Stimulated activated memory B cell treated with anti-CD40 and anti-IgM and Interleukin-4, amounts not matched to agents 10 μg/mL and 1 μg/mL and 100 μg/mL, for 72 hours (primary cell): Measurements from ENCODE around the gene ADAM12.
"Not testable (repeated sequence)": the region's sequence is repeated elsewhere in the genome, so short reads cannot be mapped to it uniquely, and the experiment has no call there.

ENCODE experiments used
- ATAC-seq: fragments of 150-1000 bp; cut with Tn5 transposase; 2 replicates; pipeline ENCODE4 v1.10.0; 2021
- H3K27ac Mint-ChIP-seq: one replicate; pipeline ENCODE4 v1.8.0; 2022; ENCODE audit warnings: mild to moderate bottlenecking, mixed read lengths
- H3K27me3 Mint-ChIP-seq: one replicate; pipeline ENCODE4 v1.8.0; 2022; ENCODE audit warnings: mixed read lengths
- H3K36me3 Mint-ChIP-seq: one replicate; pipeline ENCODE4 v1.8.0; 2022; ENCODE audit warnings: mixed read lengths
- H3K4me1 Mint-ChIP-seq: one replicate; pipeline ENCODE4 v1.8.0; 2022; ENCODE audit warnings: mixed read lengths
- H3K4me3 Mint-ChIP-seq: one replicate; pipeline ENCODE4 v1.8.0; 2022; ENCODE audit warnings: mild to moderate bottlenecking, moderate library complexity, mixed read lengths
- H3K9me3 Mint-ChIP-seq: one replicate; pipeline ENCODE4 v1.8.0; 2022; ENCODE audit warnings: mixed read lengths

Gene ADAM12

DNA sequence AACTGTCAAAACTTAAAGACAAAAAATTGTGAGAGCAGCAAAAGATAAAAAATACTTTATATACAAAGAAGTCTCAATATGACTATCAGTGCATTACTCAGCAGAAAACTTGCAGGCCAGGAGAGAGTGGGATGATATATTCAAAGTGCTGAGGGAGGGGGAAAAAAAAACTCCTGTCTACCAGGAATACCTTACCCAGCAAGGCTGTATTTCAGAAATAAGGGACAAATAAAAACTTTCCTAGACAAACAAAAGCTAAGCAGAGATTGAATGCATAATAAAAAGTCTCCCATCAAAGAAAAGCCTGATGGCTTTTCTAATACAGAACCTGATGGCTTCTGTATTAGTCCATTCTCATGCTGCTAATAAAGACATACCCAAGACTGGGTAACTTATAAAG is 31.1 kb downstream of the ADAM12 start:
- Mint-ChIP-seq H3K27me3 (no peaks in the 10 kb centered on the region), H3K4me3 (no peak overlapping the region), H3K9me3 (peaks cover 37% of the 10 kb centered on the region), H3K27ac (no peak overlapping the region), H3K36me3 (no peaks in the 10 kb centered on the region), H3K4me1 (no peaks in the 10 kb centered on the region)
- ATAC-seq = no peak

DNA sequence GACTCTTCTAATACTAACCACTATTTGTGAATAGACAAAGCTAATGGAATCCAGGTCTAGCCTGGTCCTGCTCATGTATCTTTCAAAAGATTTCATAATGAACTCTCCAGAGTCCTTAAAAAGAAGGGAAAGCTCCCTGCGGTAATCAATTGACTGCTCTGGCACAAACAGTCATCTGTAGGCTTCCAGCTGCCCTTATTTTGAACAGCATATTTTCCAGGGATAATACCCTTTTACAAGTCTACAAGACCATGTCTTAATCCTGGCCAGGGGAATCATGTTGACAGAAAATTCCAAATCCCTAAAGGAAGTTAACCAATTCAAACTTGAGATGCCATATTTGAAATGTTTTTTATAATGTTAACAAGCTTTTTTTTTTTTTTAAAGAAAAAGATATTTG is 34.6 kb downstream of the ADAM12 start:
- H3K4me1 Mint-ChIP-seq = no peaks in the 10 kb centered on the region
- H3K27me3 Mint-ChIP-seq = peaks cover 12% of the 10 kb centered on the region
- H3K4me3 Mint-ChIP-seq = no peak overlapping the region
- H3K27ac Mint-ChIP-seq = no peak overlapping the region
- H3K36me3 Mint-ChIP-seq = no peaks in the 10 kb centered on the region
- peaks cover 24% of the 10 kb centered on the region for H3K9me3 Mint-ChIP-seq
- no peak for ATAC-seq

DNA sequence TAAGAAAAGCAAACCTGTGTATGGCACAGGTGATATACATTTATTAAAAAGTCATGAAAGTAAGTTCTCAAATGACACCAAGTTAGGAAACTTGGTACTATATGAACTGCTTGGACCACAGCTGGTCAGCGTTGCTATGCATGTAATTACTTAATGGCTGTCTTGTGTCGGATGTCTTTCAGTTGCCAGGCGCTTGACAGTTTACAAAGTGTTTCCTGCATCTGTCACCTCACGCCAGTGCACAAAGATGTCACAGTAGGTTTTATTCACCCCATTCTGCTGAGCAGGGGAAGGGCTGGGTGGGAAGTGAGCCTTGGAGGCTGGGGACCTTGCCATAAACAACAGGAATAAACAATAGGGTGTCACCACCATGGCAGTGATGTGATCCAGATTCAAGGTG is 35.8 kb downstream of the ADAM12 start:
- ATAC-seq = no peak
- H3K27me3 Mint-ChIP-seq = peaks cover 12% of the 10 kb centered on the region

DNA sequence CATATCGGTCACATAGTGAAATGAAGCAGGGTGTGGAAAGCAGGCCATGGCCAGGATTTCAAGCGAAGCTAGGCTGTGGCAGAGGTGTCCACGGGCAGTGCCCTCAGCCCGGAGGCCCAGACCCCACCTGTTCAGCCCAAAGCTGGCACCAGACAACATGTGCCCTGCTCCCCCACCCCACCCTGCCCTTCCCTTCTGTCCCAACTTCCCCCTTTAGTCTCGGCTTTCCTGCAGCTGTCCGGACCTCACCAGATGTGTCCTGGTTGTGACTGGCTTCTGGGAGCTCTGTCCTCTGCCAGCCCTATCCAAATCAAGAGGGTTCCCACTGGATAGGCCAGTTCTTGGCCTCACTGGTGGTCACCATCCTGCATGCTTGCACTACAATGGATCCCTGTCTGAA is 37.3 kb downstream of the ADAM12 start:
- no peak overlapping the region for H3K4me3 Mint-ChIP-seq
- H3K27me3 Mint-ChIP-seq = peaks cover 12% of the 10 kb centered on the region
- no peaks in the 10 kb centered on the region for H3K36me3 Mint-ChIP-seq
- no peak for ATAC-seq
- H3K27ac Mint-ChIP-seq = no peak overlapping the region
- no peaks in the 10 kb centered on the region for H3K4me1 Mint-ChIP-seq
- peaks cover 6% of the 10 kb centered on the region for H3K9me3 Mint-ChIP-seq

More for the DNA sequence above, 35.8 kb downstream of the ADAM12 start:
- H3K4me3 Mint-ChIP-seq = no peak overlapping the region
- no peaks in the 10 kb centered on the region for H3K4me1 Mint-ChIP-seq
- H3K9me3 Mint-ChIP-seq = peaks cover 20% of the 10 kb centered on the region
- no peaks in the 10 kb centered on the region for H3K36me3 Mint-ChIP-seq
- H3K27ac Mint-ChIP-seq = no peak overlapping the region

DNA sequence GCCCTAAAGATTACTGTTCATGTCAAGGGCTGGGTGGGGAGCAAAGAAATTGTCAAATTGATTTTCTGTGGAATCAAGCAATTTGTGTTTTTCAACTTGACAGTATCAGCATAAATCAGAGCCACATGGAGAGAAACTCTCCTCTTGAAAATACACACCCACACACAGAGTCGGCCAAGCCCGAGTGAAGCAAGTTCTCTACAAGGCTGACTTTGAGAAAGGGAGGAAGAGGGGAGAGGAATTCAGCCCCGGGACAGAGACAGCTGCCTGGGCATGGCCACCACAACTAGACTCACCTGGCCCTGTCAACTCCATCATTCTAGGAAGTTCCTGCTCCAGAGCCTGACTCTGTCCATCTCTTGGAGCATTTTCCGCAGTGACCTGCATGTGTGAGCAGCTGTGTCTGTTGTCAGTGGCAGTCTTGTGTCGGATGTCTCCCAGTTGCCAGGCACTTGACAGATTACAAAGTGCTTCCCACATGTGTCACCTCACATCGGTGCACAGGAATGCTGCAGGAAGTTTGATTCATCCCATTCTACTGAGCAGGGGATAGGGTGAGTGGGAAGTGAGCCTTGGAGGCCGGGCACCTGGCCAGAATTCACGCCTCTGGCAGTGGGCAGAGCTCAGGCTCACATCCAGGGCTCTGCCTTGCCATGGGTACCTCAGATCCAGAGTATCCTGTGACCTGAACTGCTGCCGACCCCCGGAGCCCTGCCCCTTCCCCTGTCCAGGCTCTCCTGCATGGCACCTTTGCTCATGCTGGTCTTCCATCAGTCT is 37.9 kb downstream of the ADAM12 start:
- H3K9me3 Mint-ChIP-seq = peaks cover 3% of the 10 kb centered on the region
- no peak for ATAC-seq
- H3K4me3 Mint-ChIP-seq = no peak overlapping the region
- H3K4me1 Mint-ChIP-seq = no peaks in the 10 kb centered on the region
- H3K27ac Mint-ChIP-seq = no peak overlapping the region
- no peaks in the 10 kb centered on the region for H3K36me3 Mint-ChIP-seq
- peaks cover 12% of the 10 kb centered on the region for H3K27me3 Mint-ChIP-seq

DNA sequence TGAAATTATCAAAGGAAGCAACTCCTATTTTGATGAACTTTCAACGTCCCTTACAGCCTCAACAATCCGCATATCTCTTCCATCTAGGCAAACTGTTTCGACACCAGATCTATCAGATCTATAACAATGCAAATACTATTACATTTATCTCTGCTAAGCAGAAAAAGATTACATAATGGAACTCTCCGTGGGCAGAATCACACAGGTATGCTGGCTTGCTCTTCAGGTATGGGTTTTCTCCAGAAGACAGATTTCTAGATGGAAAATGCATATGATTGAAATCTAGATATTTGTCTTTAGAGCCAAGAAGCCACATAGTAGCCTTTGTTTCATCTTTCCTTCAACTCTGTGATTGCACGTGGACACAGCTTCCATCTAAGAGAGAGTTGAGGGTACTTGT is 38.6 kb downstream of the ADAM12 start:
- Mint-ChIP-seq H3K4me3 (no peak overlapping the region), H3K27ac (no peak overlapping the region), H3K36me3 (no peaks in the 10 kb centered on the region), H3K27me3 (peaks cover 12% of the 10 kb centered on the region), H3K4me1 (no peaks in the 10 kb centered on the region), H3K9me3 (no peaks in the 10 kb centered on the region)
- ATAC-seq = no peak

DNA sequence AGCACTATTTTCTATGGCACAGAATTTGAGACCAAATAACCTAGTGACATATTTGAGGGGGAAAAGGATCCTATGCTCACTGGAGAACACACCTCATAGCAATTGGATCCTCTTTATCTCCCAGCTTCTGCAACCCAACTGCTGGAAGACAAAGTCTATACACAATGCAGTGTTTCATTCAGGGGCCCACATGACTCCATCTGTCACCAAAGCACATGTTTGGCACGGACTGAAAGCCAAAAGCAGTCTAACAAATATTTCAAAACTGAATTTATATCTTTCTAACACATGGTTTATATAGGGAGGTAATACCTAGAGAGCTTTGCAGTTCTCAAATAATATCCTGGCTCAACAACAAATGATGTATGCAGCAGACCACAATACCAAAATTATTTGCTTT is 39.2 kb downstream of the ADAM12 start:
- no peak for ATAC-seq
- no peaks in the 10 kb centered on the region for H3K36me3 Mint-ChIP-seq
- peaks cover 12% of the 10 kb centered on the region for H3K27me3 Mint-ChIP-seq
- no peak overlapping the region for H3K27ac Mint-ChIP-seq
- H3K4me3 Mint-ChIP-seq = no peak overlapping the region
- no peaks in the 10 kb centered on the region for H3K4me1 Mint-ChIP-seq
- no peaks in the 10 kb centered on the region for H3K9me3 Mint-ChIP-seq

DNA sequence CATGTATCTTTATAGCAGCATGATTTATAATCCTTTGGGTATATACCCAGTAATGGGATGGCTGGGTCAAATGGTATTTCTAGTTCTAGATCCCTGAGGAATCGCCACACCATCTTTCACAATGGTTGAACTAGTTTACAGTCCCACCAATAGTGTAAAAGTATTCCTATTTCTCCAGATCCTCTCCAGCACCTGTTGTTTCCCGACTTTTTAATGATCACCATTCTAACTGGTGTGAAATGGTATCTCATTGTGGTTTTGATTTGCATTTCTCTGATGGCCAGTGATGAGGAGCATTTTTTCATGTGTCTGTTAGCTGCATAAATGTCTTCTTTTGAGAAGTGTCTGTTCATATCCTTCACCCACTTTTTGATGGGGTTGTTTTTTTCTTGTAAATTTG is 44.8 kb downstream of the ADAM12 start:
- not testable (repeated sequence) for H3K27ac Mint-ChIP-seq, ATAC-seq, H3K36me3 Mint-ChIP-seq, H3K27me3 Mint-ChIP-seq, H3K4me1 Mint-ChIP-seq, H3K9me3 Mint-ChIP-seq, H3K4me3 Mint-ChIP-seq

DNA sequence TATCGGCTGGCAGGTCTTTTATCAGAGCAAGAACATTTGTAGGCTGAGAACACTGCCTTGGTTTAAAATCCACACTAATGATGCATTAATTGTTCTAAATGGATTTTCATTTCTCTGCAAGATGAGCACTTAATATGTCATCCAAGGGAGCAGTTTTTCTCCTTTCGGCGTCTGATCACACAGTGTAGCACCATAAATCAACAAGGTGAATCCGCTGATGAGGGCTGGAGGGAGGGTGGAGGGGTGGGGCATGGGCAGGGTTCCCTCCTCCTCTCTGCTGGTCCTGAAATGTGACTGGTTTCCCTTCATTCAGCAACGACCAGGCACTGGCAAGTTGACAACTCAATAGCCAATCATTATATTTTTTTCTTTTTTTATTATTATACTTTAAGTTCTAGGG is 45.6 kb downstream of the ADAM12 start:
- peaks cover 2% of the 10 kb centered on the region for H3K9me3 Mint-ChIP-seq
- H3K36me3 Mint-ChIP-seq = no peaks in the 10 kb centered on the region
- ATAC-seq = no peak
- no peak overlapping the region for H3K27ac Mint-ChIP-seq
- H3K4me3 Mint-ChIP-seq = no peak overlapping the region
- peaks cover 10% of the 10 kb centered on the region for H3K27me3 Mint-ChIP-seq
- H3K4me1 Mint-ChIP-seq = no peaks in the 10 kb centered on the region

DNA sequence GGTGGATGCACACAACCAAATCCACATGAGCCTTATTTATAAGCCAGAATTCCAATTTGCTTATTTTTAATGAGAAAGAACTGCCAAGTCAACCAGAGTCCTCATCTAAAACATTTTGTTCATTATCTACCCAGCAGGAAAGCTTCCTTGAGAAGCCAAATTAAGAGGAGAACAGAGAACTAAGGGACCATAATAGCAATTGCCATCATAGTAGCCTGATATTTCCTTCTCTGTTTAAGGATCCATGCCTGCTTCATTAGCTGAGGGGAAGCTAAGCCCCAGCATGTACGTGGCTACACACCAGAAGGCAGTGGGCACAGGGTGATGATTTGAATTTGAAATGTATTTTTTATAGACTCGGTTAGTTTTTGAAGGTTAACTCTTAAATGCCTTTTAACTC is 46.8 kb downstream of the ADAM12 start:
- Mint-ChIP-seq H3K27ac (no peak overlapping the region), H3K4me1 (no peaks in the 10 kb centered on the region), H3K4me3 (no peak overlapping the region), H3K27me3 (peaks cover 10% of the 10 kb centered on the region), H3K36me3 (no peaks in the 10 kb centered on the region), H3K9me3 (peaks cover 2% of the 10 kb centered on the region)
- no peak for ATAC-seq

DNA sequence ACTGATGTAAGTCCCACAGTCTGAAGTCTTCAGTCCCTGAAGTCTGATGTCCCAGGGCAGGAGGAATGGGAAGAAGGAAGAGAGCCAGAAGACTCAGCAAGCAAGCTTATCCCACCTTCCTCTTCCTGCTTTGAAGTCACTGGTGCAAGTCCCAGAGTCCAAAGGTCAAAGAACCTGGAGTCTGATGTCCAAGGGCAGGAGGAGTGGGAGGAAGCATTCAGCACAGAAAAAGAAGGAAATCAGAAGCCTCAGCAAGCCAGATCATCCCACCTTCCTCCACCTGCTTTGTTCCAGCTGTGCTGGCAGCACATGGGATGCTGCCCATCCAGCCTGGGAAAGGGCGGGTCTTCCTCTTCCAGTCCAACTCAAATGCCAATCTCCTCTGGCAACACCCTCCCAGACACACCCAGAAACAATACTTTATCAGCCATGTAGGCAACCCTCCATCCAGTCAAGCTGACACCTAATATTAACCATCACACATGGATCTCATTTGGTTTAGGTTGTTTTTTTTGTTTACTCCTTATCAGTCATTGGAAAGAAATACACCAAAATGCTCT is 50.9 kb downstream of the ADAM12 start:
- no peak overlapping the region for H3K4me3 Mint-ChIP-seq
- H3K4me1 Mint-ChIP-seq = no peaks in the 10 kb centered on the region
- H3K9me3 Mint-ChIP-seq = no peaks in the 10 kb centered on the region
- no peak for ATAC-seq
- no peaks in the 10 kb centered on the region for H3K36me3 Mint-ChIP-seq
- H3K27ac Mint-ChIP-seq = no peak overlapping the region
- peaks cover 10% of the 10 kb centered on the region for H3K27me3 Mint-ChIP-seq

DNA sequence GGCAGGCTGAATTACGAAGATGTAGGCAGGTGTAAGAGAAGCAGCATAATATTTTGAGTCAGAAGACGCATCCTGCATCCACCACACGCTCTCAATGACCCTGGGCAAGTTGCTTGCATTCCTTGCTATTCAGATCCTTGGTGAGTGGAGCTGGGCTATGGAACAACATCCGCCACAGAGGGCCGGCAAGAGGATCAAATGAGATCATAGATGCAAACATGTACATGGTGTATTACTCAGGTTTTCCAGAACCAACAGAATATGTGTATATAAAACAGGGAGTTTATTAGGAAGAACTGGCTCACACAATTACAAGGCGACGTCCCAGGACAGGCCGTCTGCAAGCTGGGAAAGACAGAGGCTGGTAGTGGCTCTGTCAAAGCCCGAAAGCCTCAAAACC is 51.5 kb downstream of the ADAM12 start:
- no peak for ATAC-seq
- Mint-ChIP-seq H3K27me3 (peaks cover 10% of the 10 kb centered on the region), H3K4me1 (no peaks in the 10 kb centered on the region), H3K27ac (no peak overlapping the region), H3K9me3 (no peaks in the 10 kb centered on the region), H3K4me3 (no peak overlapping the region), H3K36me3 (no peaks in the 10 kb centered on the region)

DNA sequence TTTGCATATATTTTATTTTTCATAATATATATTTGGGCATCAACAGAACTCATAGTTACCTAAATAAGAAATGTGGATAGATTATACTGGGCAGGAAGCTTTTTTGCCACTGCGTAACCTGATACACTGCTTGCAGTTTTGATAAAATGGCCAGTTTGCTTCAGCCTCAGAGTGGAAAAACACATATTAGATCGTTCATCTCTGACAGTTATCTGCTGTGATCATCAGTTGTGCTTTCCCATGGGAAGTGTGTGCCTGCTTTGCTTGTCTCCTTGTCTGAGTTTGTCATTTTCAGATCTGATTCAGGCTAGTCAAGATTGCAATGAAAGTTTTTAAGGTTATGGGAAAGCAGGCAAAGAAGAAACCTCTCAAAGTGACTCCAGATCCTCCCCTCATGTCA is 54.0 kb downstream of the ADAM12 start:
- Mint-ChIP-seq H3K27me3 (no peaks in the 10 kb centered on the region), H3K27ac (no peak overlapping the region), H3K4me1 (no peaks in the 10 kb centered on the region), H3K36me3 (no peaks in the 10 kb centered on the region), H3K4me3 (no peak overlapping the region), H3K9me3 (no peaks in the 10 kb centered on the region)
- ATAC-seq = no peak

DNA sequence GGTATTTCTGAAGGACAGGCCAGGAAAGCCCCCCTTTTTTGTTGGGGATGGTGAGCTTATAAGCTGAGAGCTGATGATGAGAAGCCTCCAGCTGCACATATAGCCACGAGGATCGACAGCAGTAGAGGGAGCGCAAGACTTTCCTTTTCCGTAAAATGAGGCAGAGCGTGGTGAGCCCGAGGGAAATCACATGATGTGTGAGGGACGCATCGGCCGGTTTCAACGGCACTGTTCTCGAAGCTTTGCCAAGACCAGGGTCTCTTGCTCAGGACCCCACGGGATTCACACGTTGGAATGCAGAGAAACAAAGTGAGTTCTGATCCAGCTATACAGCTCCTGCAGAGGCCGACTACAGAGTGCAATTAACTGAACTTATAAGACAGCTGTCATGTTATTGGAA is 55.7 kb downstream of the ADAM12 start:
- H3K4me3 Mint-ChIP-seq = no peak overlapping the region
- no peak for ATAC-seq
- H3K9me3 Mint-ChIP-seq = no peaks in the 10 kb centered on the region
- H3K36me3 Mint-ChIP-seq = no peaks in the 10 kb centered on the region
- no peaks in the 10 kb centered on the region for H3K4me1 Mint-ChIP-seq
- H3K27me3 Mint-ChIP-seq = no peaks in the 10 kb centered on the region
- no peak overlapping the region for H3K27ac Mint-ChIP-seq

DNA sequence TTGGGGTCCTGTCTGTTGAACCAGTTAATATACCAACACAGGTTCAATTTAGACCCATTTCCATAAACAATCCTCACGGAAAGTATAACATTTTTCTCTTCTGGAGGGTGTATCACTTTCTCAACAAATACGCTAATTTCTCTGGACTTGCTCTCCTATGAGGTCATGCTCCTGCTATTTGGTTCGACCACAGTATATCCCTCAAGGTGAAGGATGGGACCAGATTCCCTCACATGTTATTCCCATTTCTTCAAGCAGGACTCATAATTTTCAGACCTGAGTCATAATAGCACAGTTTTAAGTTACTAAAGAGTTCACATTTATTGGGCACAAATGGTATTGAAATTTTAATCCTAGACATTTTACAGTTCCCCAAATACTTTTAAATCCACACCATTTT is 57.2 kb downstream of the ADAM12 start:
- no peaks in the 10 kb centered on the region for H3K9me3 Mint-ChIP-seq
- H3K4me3 Mint-ChIP-seq = no peak overlapping the region
- no peaks in the 10 kb centered on the region for H3K4me1 Mint-ChIP-seq
- no peak overlapping the region for H3K27ac Mint-ChIP-seq
- H3K36me3 Mint-ChIP-seq = no peaks in the 10 kb centered on the region
- H3K27me3 Mint-ChIP-seq = no peaks in the 10 kb centered on the region
- no peak for ATAC-seq

DNA sequence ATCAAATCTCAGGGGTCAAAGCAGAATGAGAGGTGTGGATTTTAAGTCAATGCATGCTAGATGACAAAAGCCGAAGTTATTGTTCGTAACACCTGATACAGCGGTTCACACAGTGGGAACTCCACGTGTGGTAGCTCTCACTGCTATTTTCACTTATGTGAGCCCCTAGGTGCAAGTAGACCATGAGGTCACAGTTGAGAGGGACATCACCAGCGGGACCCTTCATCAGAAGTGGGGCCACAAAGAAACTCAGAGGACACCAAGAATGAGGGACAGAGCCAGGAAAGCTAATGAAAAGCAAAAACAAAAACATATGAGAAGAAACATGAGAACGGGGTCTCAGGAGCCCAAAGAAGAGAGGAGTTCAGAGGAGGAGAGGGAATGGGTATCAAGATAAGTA is 63.5 kb downstream of the ADAM12 start:
- H3K27ac Mint-ChIP-seq = no peak overlapping the region

More for the DNA sequence above, 63.5 kb downstream of the ADAM12 start:
- no peaks in the 10 kb centered on the region for H3K27me3 Mint-ChIP-seq
- no peak for ATAC-seq
- H3K36me3 Mint-ChIP-seq = no peaks in the 10 kb centered on the region
- H3K4me3 Mint-ChIP-seq = no peak overlapping the region
- no peaks in the 10 kb centered on the region for H3K4me1 Mint-ChIP-seq
- H3K9me3 Mint-ChIP-seq = no peaks in the 10 kb centered on the region
